B cell (primary cell): ENCODE measurements around the gene CLIP1. TPM values are rescaled to one million over a fixed set of nuclear protein-coding genes. Genes with fewer than 3 reads are reported as not detected.
"Not testable (repeated sequence)": the region's sequence is repeated elsewhere in the genome, so short reads cannot be mapped to it uniquely, and the experiment has no call there.

ENCODE experiments used
- ATAC-seq: fragments of 200-7000 bp; cut with Tn5 transposase; one replicate; pipeline ENCODE4 v1.10.0; 2021; ENCODE audit warnings: low read depth, mild to moderate bottlenecking, moderate number of reproducible peaks, moderate library complexity
- CTCF ChIA-PET: fragments of 350-600 bp; sonication (Branson Sonifier 250); formaldehyde crosslinking; loops from one replicate; lab custom pipeline; 2021; ENCODE audit warnings: antibody characterized with exemption, inconsistent platforms; lab: Charles Lee
- POLR2A ChIA-PET: fragments of 350-600 bp; sonication (Branson Sonifier 250); formaldehyde crosslinking; loops from one replicate; lab custom pipeline; 2021; ENCODE audit warnings: antibody characterized with exemption; lab: Charles Lee
- DNase-seq: peaks from one replicate; pipeline ENCODE4 v3.0.0; 2013
- H2AFZ ChIP-seq: 2 replicates; pipeline ENCODE4 v1.6.1; 2012; ENCODE audit warnings: mild to moderate bottlenecking, low read depth, low read length; ENCODE audit not compliant: insufficient read depth, poor library complexity, severe bottlenecking
- H3K27ac ChIP-seq, 2 donors: 1 replicate in 1 of 2; 2 replicates in 1 of 2; pipeline ENCODE4 v1.5.1; 2012 to 2013; ENCODE audit warnings: low read length in 2 of 2, mild to moderate bottlenecking in 2 of 2, moderate library complexity in 1 of 2
- H3K27me3 ChIP-seq, 4 experiments: fragments of 200-600 bp in 1 of 4; sonication (generic) in 1 of 4; replicated peaks in 1 of 4; 1 replicate in 2 of 4; 2 replicates in 2 of 4; pipeline versions ENCODE4 v1.6.1 to v1.7.0; 2013 to 2016; ENCODE audit warnings: low read length in 3 of 4, mild to moderate bottlenecking in 2 of 4, mixed read lengths in 1 of 4, moderate library complexity in 1 of 4; ENCODE audit not compliant: insufficient read depth in 4 of 4, control insufficient read depth in 3 of 4; ENCODE audit errors: control extremely low read depth in 1 of 4
- H3K36me3 ChIP-seq, 2 experiments: replicated peaks in 1 of 2; 1 replicate in 1 of 2; 2 replicates in 1 of 2; pipeline versions ENCODE4 v1.6.1 to v1.7.1; 2013; ENCODE audit warnings: low read length in 1 of 2; ENCODE audit not compliant: insufficient read depth in 2 of 2, control insufficient read depth in 1 of 2; ENCODE audit errors: control extremely low read depth in 1 of 2, extremely low read depth in 1 of 2
- H3K4me1 ChIP-seq, 2 donors: fragments of 200-600 bp in 1 of 2; sonication (generic) in 1 of 2; 1 replicate in 1 of 2; 2 replicates in 1 of 2; pipeline versions ENCODE4 v1.5.1 to v1.6.1; 2013 to 2017; ENCODE audit warnings: low read length in 2 of 2; ENCODE audit not compliant: control insufficient read depth in 2 of 2, insufficient read depth in 2 of 2
- H3K4me2 ChIP-seq: replicated peaks from 2 replicates; pipeline ENCODE3; 2012; ENCODE audit warnings: mild to moderate bottlenecking, low read depth, low read length; ENCODE audit not compliant: poor library complexity, severe bottlenecking
- H3K4me3 ChIP-seq, 5 experiments: fragments of 200-600 bp in 1 of 5; sonication (generic) in 1 of 5; 1 replicate in 3 of 5; 2 replicates in 2 of 5; pipeline versions ENCODE4 v1.5.1 to v1.7.0; 2011 to 2016; ENCODE audit warnings: low read length in 4 of 5, mild to moderate bottlenecking in 4 of 5, low read depth in 2 of 5, control low read depth in 1 of 5, moderate library complexity in 1 of 5; ENCODE audit not compliant: insufficient read depth in 1 of 5; ENCODE audit errors: control extremely low read depth in 1 of 5, extremely low read depth in 1 of 5
- H3K79me2 ChIP-seq: fragments of 200-600 bp; sonication (generic); one replicate; pipeline ENCODE4 v1.6.0; 2016; ENCODE audit warnings: low read length; ENCODE audit not compliant: control insufficient read depth, insufficient read depth
- H3K9ac ChIP-seq: fragments of 200-600 bp; sonication (generic); 2 replicates; pipeline ENCODE4 v1.6.1; 2017; ENCODE audit warnings: mild to moderate bottlenecking, low read length, moderate library complexity
- H3K9me3 ChIP-seq, 3 donors: one replicate each; pipeline versions ENCODE4 v1.6.1 to v1.7.1; 2013; ENCODE audit warnings: low read length in 2 of 3; ENCODE audit not compliant: control insufficient read depth in 2 of 3, insufficient read depth in 1 of 3; ENCODE audit errors: control extremely low read depth in 1 of 3
- H4K20me1 ChIP-seq: 2 replicates; pipeline ENCODE4 v1.6.0; 2012; ENCODE audit warnings: mild to moderate bottlenecking, low read length; ENCODE audit not compliant: insufficient read depth, control insufficient read depth, poor library complexity, severe bottlenecking
- H3K27ac Mint-ChIP-seq: one replicate; pipeline ENCODE4 v1.8.0; 2021; ENCODE audit warnings: mixed read lengths
- H3K27me3 Mint-ChIP-seq: one replicate; pipeline ENCODE4 v1.8.0; 2021; ENCODE audit warnings: mixed read lengths
- H3K4me1 Mint-ChIP-seq: one replicate; pipeline ENCODE4 v1.8.0; 2021; ENCODE audit warnings: mixed read lengths
- H3K4me3 Mint-ChIP-seq: one replicate; pipeline ENCODE4 v1.8.0; 2021; ENCODE audit warnings: mixed read lengths
- H3K9me3 Mint-ChIP-seq: one replicate; pipeline ENCODE4 v1.8.0; 2022; ENCODE audit warnings: mixed read lengths; ENCODE audit not compliant: insufficient read depth
- WGBS: methylation state at CpG from one replicate; pipeline ENCODE4 v1.1.5; 2013; ENCODE audit warnings: missing lambda C conversion rate; ENCODE audit not compliant: insufficient coverage; 5-methylcytosine and 5-hydroxymethylcytosine counted together
- intact Hi-C: fragments of 100-400 bp; cut with micrococcal nuclease; formaldehyde crosslinking; loops from one replicate; pipeline ENCODE4 v1.10.0; 2022
- polyA plus RNA-seq: library from polyadenylated mRNA; depleted of rRNA; stranded (reverse); fragments of >200 nt; gene quantifications from 2 replicates; pipeline ENCODE4 v1.2.3, GENCODE V29; 2012
- total RNA-seq, 2 donors: library from RNA; stranded (reverse); fragments of 120-200 nt in 1 of 2; gene quantifications; 1 replicate in 1 of 2; 2 replicates in 1 of 2; pipeline versions ENCODE4 v1.2.3 to v1.2.4, GENCODE V29; 2013 to 2022

The CLIP1 gene
- total and polyA plus RNA-seq, 2 donors (not counting 1 experiment from before 2014, with no cell fraction given): 17.0 to 64.9 TPM

GRCh38 chr12:122258939-122259338 is 163.5 kb downstream of the CLIP1 start:
- no CpG with 5 or more reads among the region's 4 CpGs for WGBS
- CTCF ChIA-PET: not testable (repeated sequence)
- H3K36me3 ChIP-seq: peaks cover 8 to 70% of the 10 kb centered on the region in 2 experiments

GRCh38 chr12:122258462-122258861 is 164.0 kb downstream of the CLIP1 start:
- H3K27ac Mint-ChIP-seq, H3K4me2 ChIP-seq, H3K9me3 ChIP-seq, H3K9me3 Mint-ChIP-seq, DNase-seq, intact Hi-C loops, POLR2A ChIA-PET, H3K9ac ChIP-seq, ATAC-seq, H3K4me3 ChIP-seq, H3K27me3 ChIP-seq, H2AFZ ChIP-seq, H3K27ac ChIP-seq, H3K4me3 Mint-ChIP-seq, H3K27me3 Mint-ChIP-seq, H3K4me1 ChIP-seq, CTCF ChIA-PET, H3K4me1 Mint-ChIP-seq: not testable (repeated sequence)
- peaks cover 19% of the 10 kb centered on the region for H4K20me1 ChIP-seq
- H3K36me3 ChIP-seq: peaks cover 5 to 68% of the 10 kb centered on the region in 2 experiments
- WGBS: 100% methylated on average over 2 of the region's 4 CpGs
- peaks cover 31% of the 10 kb centered on the region for H3K79me2 ChIP-seq

More at GRCh38 chr12:122258939-122259338, 163.5 kb downstream of the CLIP1 start:
- H3K4me2 ChIP-seq, H3K4me3 Mint-ChIP-seq, H3K27ac ChIP-seq, H3K27ac Mint-ChIP-seq, DNase-seq, H3K4me3 ChIP-seq, H3K9me3 Mint-ChIP-seq, H3K27me3 Mint-ChIP-seq, H3K4me1 ChIP-seq, ATAC-seq, intact Hi-C loops, H3K9me3 ChIP-seq, H3K27me3 ChIP-seq, H3K9ac ChIP-seq, POLR2A ChIA-PET, H3K4me1 Mint-ChIP-seq, H2AFZ ChIP-seq: not testable (repeated sequence)
- Histone ChIP-seq H3K79me2 (peaks cover 27% of the 10 kb centered on the region), H4K20me1 (peaks cover 14% of the 10 kb centered on the region)
